Type B pancreatic cell (in vitro differentiated cells): ENCODE measurements around the gene LRRC8D. TPM values are rescaled to one million over a fixed set of nuclear protein-coding genes. Genes with fewer than 3 reads are reported as not detected.

Experiments used
- DNase-seq: peaks from one replicate; pipeline ENCODE4 v3.0.0; 2021; ENCODE audit warnings: mixed read lengths; ENCODE audit not compliant: unreplicated experiment; ENCODE audit errors: extremely low spot score
- H3K27ac Mint-ChIP-seq: 2 replicates; pipeline ENCODE4 v1.8.0; 2021; ENCODE audit warnings: mild to moderate bottlenecking, mixed read lengths
- H3K27me3 Mint-ChIP-seq: 2 replicates; pipeline ENCODE4 v1.8.0; 2021; ENCODE audit warnings: mixed read lengths
- H3K36me3 Mint-ChIP-seq: 2 replicates; pipeline ENCODE4 v1.8.0; 2021; ENCODE audit warnings: mixed read lengths
- H3K4me1 Mint-ChIP-seq: one replicate; pipeline ENCODE4 v1.8.0; 2021; ENCODE audit warnings: mixed read lengths; ENCODE audit not compliant: unreplicated experiment
- H3K4me3 Mint-ChIP-seq: 2 replicates; pipeline ENCODE4 v1.8.0; 2021; ENCODE audit warnings: mild to moderate bottlenecking, mixed read lengths
- H3K9me3 Mint-ChIP-seq: 2 replicates; pipeline ENCODE4 v1.8.0; 2021; ENCODE audit warnings: mixed read lengths
- CTCF ChIP-seq: fragments of 200-600 bp; sonication (generic); conservative IDR thresholded peaks from 2 replicates; pipeline ENCODE4 v1.5.0; 2021; ENCODE audit warnings: antibody characterized with exemption, mild to moderate bottlenecking
- total RNA-seq: library from RNA; stranded (reverse); gene quantifications from 2 replicates; pipeline ENCODE4 v1.2.1, GENCODE V29; 2021; ENCODE audit warnings: low replicate concordance

Gene LRRC8D
- total RNA-seq, 1 donor from 2014 or later: 31.1 TPM

GRCh38 chr1:89906088-89906487, 85.3 kb downstream of the LRRC8D start:
- H3K4me3 Mint-ChIP-seq: no peak overlapping the region
- no peaks in the 10 kb centered on the region for H3K9me3 Mint-ChIP-seq
- no peaks in the 10 kb centered on the region for H3K36me3 Mint-ChIP-seq
- no peak for DNase-seq
- TF ChIP-seq CTCF: no peak
- H3K27me3 Mint-ChIP-seq: no peaks in the 10 kb centered on the region
- peaks cover 54% of the 10 kb centered on the region for H3K4me1 Mint-ChIP-seq
- peak overlapping the region; percentile 83 for H3K27ac Mint-ChIP-seq

GRCh38 chr1:89907727-89908212, 86.9 kb downstream of the LRRC8D start:
- Mint-ChIP-seq H3K27me3 (no peaks in the 10 kb centered on the region), H3K4me3 (no peak overlapping the region), H3K36me3 (no peaks in the 10 kb centered on the region), H3K9me3 (no peaks in the 10 kb centered on the region), H3K27ac (peak overlapping the region; percentile 83), H3K4me1 (peaks cover 60% of the 10 kb centered on the region)
- TF ChIP-seq CTCF: no peak
- DNase-seq: no peak

- TF ChIP-seq CTCF: no peak
- no peaks in the 10 kb centered on the region for H3K36me3 Mint-ChIP-seq
- H3K4me3 Mint-ChIP-seq: no peak overlapping the region
- no peaks in the 10 kb centered on the region for H3K27me3 Mint-ChIP-seq
- peak overlapping the region; percentile 83 for H3K27ac Mint-ChIP-seq
- peaks cover 65% of the 10 kb centered on the region for H3K4me1 Mint-ChIP-seq
- H3K9me3 Mint-ChIP-seq: no peaks in the 10 kb centered on the region
- no peak for DNase-seq
These were observed 87.4 kb downstream of the LRRC8D start for GRCh38 chr1:89908273-89908671.

- Mint-ChIP-seq H3K27me3 (no peaks in the 10 kb centered on the region), H3K27ac (peak overlapping the region; percentile 83), H3K4me3 (peak overlapping the region; percentile 35), H3K4me1 (peaks cover 65% of the 10 kb centered on the region), H3K36me3 (no peaks in the 10 kb centered on the region), H3K9me3 (no peaks in the 10 kb centered on the region)
- DNase-seq: no peak
- TF ChIP-seq CTCF: no peak
These were observed 88.0 kb downstream of the LRRC8D start for GRCh38 chr1:89908672-89909436.

GRCh38 chr1:89910268-89910667, 89.4 kb downstream of the LRRC8D start:
- Mint-ChIP-seq H3K4me1 (peaks cover 56% of the 10 kb centered on the region), H3K27ac (peak overlapping the region; percentile 48), H3K27me3 (no peaks in the 10 kb centered on the region), H3K36me3 (no peaks in the 10 kb centered on the region), H3K9me3 (no peaks in the 10 kb centered on the region), H3K4me3 (no peak overlapping the region)
- DNase-seq: no peak
- TF ChIP-seq CTCF: no peak
